ENCODE measurements around the gene KDM6A. TPM values are rescaled to one million over a fixed set of nuclear protein-coding genes. Genes with fewer than 3 reads are reported as not detected.

KDM6A gene
- total and polyA plus RNA-seq, 9 of the 15 experiments (the other 6 are each of a cell fraction or from before 2014, with no cell fraction given), result 8.4 to 34.3 (median 22.9) TPM

DNA sequence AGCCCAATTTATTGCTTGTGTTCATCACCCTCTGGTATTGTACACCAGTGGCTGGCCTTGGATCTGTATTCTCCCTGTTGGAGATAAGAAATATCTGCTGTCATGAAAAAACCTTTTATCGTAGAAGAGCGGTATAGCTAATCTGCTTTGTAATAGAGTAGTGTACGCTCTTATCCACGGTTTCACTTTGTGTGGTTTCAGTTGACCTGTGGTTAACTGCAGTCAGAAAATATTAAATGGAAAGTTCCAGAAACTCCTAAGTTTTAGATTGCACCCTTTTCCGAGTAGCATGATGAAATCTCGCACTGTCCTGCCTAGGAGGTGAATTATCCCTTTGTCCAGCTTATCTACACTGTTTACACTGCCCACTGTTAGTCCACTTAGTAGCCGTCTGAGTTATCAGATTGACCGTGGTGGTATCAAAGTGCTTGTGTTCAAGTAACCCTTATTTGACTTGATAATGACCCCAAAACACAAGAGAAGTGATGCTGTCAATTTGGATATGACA is 42.4 kb downstream of the KDM6A start (continued):
- TF ChIP-seq, protein P1, sequence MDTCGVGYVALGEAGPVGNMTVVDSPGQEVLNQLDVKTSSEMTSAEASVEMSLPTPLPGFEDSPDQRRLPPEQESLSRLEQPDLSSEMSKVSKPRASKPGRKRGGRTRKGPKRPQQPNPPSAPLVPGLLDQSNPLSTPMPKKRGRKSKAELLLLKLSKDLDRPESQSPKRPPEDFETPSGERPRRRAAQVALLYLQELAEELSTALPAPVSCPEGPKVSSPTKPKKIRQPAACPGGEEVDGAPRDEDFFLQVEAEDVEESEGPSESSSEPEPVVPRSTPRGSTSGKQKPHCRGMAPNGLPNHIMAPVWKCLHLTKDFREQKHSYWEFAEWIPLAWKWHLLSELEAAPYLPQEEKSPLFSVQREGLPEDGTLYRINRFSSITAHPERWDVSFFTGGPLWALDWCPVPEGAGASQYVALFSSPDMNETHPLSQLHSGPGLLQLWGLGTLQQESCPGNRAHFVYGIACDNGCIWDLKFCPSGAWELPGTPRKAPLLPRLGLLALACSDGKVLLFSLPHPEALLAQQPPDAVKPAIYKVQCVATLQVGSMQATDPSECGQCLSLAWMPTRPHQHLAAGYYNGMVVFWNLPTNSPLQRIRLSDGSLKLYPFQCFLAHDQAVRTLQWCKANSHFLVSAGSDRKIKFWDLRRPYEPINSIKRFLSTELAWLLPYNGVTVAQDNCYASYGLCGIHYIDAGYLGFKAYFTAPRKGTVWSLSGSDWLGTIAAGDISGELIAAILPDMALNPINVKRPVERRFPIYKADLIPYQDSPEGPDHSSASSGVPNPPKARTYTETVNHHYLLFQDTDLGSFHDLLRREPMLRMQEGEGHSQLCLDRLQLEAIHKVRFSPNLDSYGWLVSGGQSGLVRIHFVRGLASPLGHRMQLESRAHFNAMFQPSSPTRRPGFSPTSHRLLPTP (IDR thresholded peaks at IDR 0.05; ENCODE audit: borderline replicate concordance, extremely low read depth, insufficient read length), result no peak
- TF ChIP-seq, protein P2, sequence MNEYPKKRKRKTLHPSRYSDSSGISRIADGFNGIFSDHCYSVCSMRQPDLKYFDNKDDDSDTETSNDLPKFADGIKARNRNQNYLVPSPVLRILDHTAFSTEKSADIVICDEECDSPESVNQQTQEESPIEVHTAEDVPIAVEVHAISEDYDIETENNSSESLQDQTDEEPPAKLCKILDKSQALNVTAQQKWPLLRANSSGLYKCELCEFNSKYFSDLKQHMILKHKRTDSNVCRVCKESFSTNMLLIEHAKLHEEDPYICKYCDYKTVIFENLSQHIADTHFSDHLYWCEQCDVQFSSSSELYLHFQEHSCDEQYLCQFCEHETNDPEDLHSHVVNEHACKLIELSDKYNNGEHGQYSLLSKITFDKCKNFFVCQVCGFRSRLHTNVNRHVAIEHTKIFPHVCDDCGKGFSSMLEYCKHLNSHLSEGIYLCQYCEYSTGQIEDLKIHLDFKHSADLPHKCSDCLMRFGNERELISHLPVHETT (CRISPR knock-in tag; conservative IDR thresholded peaks at IDR 0.05 in 1 of 2, IDR thresholded peaks at IDR 0.05 in 1 of 2), result 0 out of 4 replicates have a peak, but pooled peaks of 1 of the 2 experiments have one; percentile 40
- TF ChIP-seq ZNF174 (CRISPR knock-in tag; IDR thresholded peaks at IDR 0.05) (no peak), GATA2 (CRISPR knock-in tag; IDR thresholded peaks at IDR 0.05) (peak; percentile 57; the same call in 1 of the 2 replicates), HIVEP1 (CRISPR knock-in tag; IDR thresholded peaks at IDR 0.05) (no peak), ZNF696 (CRISPR knock-in tag; conservative IDR thresholded peaks at IDR 0.05) (no peak), ZNF134 (CRISPR knock-in tag; conservative IDR thresholded peaks at IDR 0.05) (no peak), NCOR1 (IDR thresholded peaks at IDR 0.05) (peak; percentile 83), NFYB (IDR thresholded peaks at IDR 0.05; ENCODE audit: extremely low read depth, insufficient read length) (no peak), ZNF707 (CRISPR knock-in tag; conservative IDR thresholded peaks at IDR 0.05) (no peak; the same call in 1 of the 2 replicates)
- TF ChIP-seq, protein P3, sequence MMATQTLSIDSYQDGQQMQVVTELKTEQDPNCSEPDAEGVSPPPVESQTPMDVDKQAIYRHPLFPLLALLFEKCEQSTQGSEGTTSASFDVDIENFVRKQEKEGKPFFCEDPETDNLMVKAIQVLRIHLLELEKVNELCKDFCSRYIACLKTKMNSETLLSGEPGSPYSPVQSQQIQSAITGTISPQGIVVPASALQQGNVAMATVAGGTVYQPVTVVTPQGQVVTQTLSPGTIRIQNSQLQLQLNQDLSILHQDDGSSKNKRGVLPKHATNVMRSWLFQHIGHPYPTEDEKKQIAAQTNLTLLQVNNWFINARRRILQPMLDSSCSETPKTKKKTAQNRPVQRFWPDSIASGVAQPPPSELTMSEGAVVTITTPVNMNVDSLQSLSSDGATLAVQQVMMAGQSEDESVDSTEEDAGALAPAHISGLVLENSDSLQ (IDR thresholded peaks at IDR 0.05), result 0 out of 2 replicates have a peak, but pooled peaks have one; percentile 19
- TF ChIP-seq, protein P4, sequence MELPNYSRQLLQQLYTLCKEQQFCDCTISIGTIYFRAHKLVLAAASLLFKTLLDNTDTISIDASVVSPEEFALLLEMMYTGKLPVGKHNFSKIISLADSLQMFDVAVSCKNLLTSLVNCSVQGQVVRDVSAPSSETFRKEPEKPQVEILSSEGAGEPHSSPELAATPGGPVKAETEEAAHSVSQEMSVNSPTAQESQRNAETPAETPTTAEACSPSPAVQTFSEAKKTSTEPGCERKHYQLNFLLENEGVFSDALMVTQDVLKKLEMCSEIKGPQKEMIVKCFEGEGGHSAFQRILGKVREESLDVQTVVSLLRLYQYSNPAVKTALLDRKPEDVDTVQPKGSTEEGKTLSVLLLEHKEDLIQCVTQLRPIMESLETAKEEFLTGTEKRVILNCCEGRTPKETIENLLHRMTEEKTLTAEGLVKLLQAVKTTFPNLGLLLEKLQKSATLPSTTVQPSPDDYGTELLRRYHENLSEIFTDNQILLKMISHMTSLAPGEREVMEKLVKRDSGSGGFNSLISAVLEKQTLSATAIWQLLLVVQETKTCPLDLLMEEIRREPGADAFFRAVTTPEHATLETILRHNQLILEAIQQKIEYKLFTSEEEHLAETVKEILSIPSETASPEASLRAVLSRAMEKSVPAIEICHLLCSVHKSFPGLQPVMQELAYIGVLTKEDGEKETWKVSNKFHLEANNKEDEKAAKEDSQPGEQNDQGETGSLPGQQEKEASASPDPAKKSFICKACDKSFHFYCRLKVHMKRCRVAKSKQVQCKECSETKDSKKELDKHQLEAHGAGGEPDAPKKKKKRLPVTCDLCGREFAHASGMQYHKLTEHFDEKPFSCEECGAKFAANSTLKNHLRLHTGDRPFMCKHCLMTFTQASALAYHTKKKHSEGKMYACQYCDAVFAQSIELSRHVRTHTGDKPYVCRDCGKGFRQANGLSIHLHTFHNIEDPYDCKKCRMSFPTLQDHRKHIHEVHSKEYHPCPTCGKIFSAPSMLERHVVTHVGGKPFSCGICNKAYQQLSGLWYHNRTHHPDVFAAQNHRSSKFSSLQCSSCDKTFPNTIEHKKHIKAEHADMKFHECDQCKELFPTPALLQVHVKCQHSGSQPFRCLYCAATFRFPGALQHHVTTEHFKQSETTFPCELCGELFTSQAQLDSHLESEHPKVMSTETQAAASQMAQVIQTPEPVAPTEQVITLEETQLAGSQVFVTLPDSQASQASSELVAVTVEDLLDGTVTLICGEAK (IDR thresholded peaks at IDR 0.05), result no peak
- TF ChIP-seq, protein P4 (CRISPR knock-in tag; IDR thresholded peaks at IDR 0.05), result no peak
